Measurements from ENCODE around the gene LIPJ.

- TF ChIP-seq EP300 (IDR thresholded peaks at IDR 0.05; ENCODE audit: borderline replicate concordance) (no peak), CEBPB (IDR thresholded peaks at IDR 0.05) (no peak), MAX (IDR thresholded peaks at IDR 0.05) (no peak), CREB1 (IDR thresholded peaks at IDR 0.05; ENCODE audit: low read depth) (no peak), TEAD4 (IDR thresholded peaks at IDR 0.05) (no peak), NFIC (IDR thresholded peaks at IDR 0.05) (no peak), RAD21 (IDR thresholded peaks at IDR 0.05; ENCODE audit: low read depth) (no peak), USF1 (IDR thresholded peaks at IDR 0.05) (no peak), REST (IDR thresholded peaks at IDR 0.05; ENCODE audit: low read depth) (no peak), YY1 (IDR thresholded peaks at IDR 0.05; ENCODE audit: low read depth) (no peak), TAF1 (IDR thresholded peaks at IDR 0.05; ENCODE audit: low read depth) (no peak)
Measured at GRCh38 chr10:88557256-88557655, 29.3 kb upstream of the LIPJ start.

Measured in Ishikawa (cell line).